GM10847 (cell line): ENCODE measurements around the gene AFF1.

ENCODE experiments used
- POLR2A ChIP-seq: IDR thresholded peaks from 2 replicates; pipeline ENCODE4 v1.6.1; 2011; ENCODE audit not compliant: insufficient read length; ENCODE audit errors: extremely low read depth

The AFF1 gene

DNA sequence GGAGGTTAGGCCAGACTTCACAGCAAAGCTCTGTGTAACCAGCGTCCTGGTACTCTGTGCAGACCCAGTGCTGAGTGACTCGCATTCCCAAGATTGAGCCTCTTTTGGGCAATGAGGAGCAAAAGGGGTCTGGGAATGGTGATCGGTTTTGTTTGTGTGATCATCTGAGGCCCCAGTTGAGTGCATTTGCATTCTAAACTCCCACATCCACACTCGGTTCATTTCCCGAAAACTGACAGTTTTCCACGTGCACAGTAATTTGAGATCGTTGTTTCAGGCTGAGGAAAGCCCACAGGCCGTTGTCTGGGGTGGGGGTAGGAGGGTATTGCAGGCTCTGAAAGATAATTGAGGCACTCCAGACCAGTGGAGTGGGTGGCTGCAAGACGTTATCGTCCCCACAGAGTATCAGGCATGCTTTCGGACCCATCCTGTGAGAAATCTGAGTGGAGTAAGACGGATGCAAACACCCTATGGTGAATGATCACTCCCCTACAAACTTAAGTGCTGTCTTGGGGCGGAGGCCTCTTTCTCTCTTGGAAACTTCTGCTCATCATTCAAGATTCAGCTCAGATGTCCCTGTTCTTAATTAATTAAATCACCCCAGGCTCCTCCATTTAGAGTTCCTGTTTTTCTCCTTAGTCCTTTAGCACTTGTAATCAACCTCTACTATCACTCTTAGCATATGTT, 96.1 kb downstream of the AFF1 start:
- TF ChIP-seq POLR2A: no peak

DNA sequence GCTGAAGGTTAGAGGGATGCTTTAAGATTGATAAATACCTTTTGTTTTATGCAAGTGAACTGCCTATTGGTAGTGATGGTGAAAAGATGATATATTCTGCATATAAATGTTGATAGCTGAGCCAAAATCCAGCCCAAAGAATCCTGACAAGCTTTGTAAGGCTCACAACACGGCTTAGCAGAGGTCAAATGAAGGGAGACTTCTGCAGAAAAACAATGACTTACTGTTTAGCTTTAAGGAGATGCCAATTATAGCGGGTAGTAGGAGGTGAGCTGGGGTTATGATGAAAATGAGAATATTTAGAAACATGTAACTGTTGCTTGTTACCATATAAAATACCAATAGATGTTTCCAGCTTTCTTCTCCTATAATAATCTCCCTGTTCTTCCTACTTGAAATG, 97.1 kb downstream of the AFF1 start:
- TF ChIP-seq POLR2A: no peak

DNA sequence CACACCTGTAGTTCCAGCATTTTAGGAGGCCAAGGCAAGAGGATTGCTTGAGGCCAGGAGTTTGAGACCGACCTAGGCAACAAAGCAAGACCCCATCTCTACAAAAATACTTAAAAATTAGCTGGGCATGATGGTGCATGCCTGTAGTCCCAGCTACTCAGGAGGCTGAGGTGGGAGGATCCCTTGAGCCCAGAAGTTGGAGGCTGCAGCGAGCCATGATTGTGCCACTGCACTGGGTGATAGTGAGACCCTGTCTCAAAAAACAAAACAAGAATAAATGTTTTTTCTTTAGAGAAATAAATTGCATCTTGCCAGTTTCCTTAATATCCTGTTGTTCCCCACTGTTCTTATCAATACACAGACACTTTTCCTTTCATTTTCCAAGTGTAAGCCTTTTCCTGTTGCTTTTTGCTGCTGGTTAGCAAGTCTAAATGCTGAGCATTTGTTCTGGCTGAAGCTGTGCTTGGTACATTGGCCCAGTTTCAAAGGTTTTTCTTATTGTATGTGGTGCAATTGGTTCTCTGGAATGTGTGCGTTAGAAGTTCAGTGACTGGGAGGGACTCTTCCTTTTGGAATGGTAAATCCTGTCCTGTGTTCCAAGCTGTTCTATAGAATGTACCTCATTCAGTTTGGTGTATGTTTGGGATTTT, 98.2 kb downstream of the AFF1 start:
- no peak for TF ChIP-seq POLR2A

DNA sequence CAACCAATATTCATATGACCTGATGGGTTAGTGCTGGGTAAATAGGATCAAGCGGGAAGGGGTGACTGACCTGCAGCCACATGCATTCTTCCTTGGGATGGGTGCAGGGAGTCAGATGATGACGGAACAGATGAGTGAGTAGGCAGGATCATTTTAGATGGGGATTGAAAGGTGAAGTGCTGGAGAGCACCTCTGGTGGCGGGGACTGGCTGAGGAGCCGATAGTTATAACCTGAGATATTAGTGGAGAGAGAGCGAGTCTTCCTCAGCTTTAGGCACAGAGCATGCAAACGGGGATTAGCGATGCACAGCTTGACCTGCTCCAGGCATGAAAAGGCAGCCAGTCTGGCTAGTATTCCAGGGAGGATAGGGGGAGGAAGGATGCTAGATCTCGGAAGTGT, 99.1 kb downstream of the AFF1 start:
- no peak for TF ChIP-seq POLR2A

DNA sequence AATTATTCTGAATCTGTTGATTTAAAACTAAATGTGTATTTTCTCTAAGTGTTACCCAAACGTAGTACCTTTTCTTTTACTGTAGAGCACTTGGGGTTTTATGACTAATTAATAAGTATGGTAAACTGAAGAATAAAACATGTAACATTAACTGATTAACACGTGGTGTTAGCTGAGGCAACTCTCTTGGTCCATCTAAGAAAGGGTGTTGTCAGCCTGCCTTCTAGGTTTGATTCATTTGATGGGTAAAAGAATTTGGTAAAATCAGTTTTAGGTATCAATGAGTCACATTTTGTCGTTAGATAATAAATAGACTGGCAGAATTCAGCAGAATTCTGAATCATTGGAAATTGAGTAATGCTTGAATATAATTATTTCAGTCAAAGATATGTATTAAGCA, 99.7 kb downstream of the AFF1 start:
- no peak for TF ChIP-seq POLR2A

DNA sequence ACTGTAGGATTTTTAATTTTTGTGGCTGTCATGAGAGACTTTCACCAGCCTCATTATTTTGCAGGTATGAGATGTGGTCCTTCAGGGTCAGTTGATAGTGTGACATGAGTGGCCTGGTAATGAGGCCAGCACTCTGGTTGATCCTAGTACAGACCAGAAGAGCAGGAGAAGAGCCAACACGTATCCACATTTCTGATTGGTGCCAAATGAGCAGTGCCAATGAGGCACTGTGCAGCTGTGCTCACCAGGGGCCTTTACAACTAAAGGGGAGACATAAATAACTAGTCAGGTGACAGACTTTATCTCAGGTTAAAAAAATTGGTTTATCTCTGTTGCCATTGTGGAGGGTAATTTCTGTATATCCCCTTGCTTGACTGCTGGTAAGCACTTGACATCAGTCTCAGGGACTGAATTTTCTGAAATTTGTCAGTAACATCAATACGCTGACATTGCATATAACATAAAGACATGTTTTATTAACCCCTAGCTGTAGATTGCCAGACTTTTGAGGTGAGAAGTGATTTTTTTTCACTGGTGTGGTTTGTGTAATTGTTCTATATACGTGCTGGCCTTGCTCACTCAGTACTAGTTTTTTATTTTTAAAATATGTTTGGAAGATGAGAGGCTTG, 101.2 kb downstream of the AFF1 start:
- TF ChIP-seq POLR2A: no peak

DNA sequence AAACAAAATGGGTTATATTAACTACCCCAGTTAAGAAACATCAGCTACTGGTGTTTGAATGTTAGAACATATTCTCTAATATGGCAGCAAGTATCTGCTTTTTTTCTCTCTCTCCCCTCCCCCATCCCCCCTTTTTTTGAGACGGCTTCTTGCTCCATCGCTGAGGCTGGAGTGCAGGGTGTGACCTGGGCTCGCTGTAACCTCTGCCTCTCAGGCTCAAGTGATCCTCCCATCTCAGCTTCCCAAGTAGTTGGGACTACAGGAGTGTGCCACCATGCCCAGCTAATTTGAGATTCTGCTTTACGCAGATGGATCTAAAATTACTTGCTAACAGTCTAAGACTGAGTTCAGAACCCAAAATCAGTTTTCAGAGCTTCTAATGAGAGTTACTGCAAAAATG, 101.9 kb downstream of the AFF1 start:
- no peak for TF ChIP-seq POLR2A

DNA sequence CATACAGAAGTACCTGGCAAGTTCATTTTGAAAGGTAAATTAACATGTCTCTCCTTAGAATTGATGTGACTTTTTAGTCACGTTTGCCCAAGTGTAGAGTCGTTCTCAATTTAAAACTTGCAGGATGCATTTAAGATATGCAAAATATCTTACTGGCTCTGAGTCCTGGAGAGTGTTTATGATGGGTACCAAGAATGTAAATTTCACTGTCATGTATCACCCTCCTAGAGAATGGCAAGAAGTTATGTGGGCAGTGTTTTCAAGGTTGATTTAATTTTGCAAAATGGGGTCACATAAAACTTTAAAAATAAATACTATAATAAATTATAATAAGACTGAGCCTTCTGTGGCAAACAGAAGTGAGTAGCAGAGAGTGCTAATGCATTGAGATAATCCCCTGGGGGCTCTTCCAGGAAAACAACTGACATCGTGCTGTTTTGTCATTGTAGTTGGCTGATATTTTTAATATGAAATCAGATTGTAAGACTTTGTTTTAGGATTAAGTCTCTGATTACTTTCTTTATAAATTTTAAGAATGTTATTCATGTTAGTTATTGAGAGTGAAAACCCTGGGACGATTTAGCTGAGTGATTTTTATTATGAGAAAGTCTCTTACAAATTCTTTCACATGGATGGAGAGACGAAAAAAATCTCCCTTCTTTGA, 103.0 kb downstream of the AFF1 start:
- no peak for TF ChIP-seq POLR2A

DNA sequence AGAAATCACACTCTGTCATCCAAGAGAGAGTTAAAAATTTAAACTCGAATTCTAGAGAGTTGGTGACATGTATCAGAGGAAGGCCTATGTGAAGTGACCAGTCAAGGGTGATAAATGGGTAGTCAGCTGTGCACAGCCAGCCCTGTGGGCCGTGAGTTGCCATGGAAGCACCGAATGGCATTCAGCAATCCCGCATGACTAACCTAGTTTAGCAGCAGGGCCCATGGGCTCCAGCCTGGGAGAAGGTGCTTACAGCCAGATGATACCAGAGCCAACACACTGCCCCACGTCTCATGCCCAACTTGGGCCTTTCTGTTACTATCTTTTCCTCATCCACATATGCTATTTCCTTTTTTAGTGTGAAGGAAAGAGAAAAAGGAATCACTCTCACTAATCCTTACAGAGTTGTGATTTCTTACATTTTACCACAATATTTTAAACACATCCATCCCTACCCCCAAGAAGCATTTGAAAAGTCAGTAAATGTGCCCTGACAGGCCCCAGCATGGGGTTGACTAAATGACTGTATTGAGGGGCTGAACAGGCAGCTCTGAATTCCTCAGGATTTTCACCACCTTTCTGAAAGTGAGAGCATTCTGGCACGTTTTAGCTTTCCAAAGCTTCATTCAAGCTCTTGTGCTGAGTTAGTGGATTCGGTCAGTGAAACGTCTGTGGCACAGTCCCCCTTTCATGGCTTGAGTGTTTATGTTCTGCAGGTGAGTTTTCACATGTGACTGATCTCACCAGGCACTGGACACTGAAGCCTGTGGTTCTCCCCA, 104.2 kb downstream of the AFF1 start:
- TF ChIP-seq POLR2A: no peak

DNA sequence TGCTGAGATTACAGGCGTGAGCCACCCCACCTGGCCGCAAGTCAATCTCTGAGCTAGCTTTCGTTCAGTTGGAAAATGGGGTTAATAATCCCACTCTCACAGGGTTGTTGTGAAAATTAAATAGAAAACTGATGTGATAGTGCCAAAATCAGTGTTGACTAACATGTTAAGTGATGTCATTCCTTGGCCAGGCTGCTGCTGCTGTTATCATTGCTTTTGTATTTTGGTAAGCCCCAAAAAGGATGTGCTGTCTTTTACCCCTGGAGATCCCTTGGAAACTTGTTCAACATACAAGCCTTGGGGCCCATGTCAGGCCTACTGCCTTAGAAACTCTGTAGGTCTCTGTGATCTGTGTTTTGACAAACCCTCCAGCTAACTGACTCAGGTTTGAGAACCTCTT, 106.3 kb downstream of the AFF1 start:
- TF ChIP-seq POLR2A: no peak

DNA sequence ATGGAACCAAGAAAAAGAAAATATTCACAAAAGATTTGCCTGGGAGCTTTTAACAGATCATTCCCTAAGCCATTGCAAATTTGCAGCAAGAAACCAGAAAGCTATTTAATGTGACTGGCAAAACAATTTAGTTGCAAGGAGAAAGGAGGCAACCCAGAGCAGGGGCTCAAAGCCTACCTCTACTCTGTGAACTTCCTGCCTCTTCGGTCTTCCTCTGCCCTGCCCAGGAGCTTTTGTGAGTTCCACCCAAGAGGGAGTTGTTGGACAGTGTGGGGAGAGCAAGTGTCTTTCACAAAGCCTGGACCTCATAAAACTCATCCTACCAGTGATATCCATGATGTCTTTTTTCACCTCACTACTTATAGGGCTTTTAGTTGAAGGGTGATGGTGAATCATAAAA, 107.4 kb downstream of the AFF1 start:
- no peak for TF ChIP-seq POLR2A

DNA sequence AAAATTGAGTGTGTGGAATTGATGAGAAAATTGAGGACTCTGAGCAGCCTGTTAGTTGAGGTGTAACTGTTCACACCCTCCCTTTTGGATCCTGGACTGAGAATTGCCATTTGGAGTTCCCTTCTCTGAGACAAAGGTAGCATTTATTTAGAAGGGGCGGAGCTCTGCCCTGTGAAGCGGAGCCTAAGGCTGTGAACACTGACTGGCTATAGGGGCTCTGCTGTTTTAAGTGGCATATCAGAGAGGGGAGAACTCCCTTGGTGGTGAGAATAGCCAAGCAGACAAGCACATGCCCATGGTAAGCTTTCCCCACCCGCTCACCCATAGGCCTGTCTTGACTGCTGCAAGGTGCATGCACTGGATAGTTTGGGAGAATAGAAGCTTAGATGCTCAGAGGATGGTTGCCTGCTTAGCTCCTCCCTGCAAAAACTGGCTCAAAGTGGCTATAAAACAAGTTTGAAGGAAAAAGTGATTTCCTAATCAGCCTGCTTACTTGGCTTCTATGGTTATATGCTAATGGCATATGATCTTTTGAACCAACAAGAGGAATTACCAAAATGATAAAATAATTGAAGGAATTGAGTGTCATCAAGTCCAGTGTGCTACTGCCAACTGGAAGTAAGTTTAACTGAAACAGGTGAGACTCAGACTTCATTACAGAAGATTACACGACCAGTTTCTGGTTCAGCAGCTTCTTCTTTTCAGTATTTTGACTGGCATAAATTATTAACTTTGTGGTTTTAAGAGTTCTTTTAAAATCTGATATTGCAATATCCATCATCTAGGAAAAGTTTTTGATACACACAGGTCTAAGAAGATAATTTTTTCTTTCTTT, 108.4 kb downstream of the AFF1 start:
- TF ChIP-seq POLR2A: no peak

DNA sequence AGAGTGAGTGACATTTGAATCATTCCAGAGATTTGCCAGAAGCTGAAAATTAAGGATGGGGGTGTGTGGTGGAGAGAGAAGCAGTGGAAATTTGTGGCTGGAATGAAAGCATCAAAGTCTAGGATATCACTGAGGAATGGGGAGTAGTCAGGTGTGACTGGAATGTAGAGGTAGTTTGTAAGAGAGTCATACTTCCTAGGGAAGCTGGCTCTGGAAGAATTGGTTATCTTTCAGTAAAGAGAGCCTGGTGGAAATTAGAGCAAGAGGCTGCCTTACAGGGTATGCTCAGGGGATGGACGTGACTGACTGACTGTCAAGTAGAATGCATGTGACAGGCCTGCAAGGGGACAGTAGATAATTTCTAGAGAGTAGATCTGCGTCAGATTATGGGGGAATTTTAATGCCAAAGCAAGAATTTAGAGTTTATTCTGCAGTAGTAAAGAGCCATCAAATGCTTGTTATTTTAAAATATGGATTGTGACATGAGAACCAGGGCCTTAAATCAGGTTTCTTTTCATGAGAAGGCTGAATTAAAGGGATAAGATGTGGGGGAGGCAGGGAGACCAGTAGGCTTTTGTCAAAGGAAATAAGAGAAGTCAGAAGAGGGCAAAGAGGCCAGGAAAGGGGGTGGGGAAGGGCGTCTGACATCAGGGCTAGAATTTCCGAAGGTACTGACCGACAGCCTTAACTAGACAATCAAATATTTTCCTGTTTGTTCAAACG, 109.9 kb downstream of the AFF1 start:
- no peak for TF ChIP-seq POLR2A

DNA sequence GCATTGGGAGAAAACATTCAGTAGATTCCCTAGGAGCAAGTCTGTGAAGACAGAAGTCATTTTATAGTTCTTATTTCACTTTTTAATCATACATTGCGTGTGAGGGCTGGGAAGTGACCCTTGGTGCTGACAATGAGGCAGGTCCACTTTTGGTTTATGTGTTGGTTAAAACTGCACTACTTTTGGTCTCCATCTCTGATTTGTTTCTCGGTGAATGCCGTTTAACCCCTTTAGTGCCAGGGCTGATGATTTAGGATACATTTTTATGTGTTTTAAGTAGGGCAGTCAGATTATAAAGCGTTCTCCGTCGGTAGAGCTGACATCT, 110.4 kb downstream of the AFF1 start:
- TF ChIP-seq POLR2A: no peak
